Right atrium auricular region (tissue), 2 donors: ENCODE measurements around the gene DRC3. TPM values are rescaled to one million over a fixed set of nuclear protein-coding genes. Genes with fewer than 3 reads are reported as not detected.

Experiments used
- DNase-seq: peaks from one replicate; pipeline ENCODE4 v3.0.0-alpha.2; 2019; ENCODE audit warnings: low spot score
- H3K27ac ChIP-seq, 2 donors: fragments of 200-600 bp; sonication (generic); 1 replicate in 1 of 2; 2 replicates in 1 of 2; pipeline ENCODE4 v1.5.1; 2016 to 2019
- H3K27me3 ChIP-seq, 2 donors: fragments of 200-600 bp; sonication (generic); one replicate each; pipeline versions ENCODE4 v1.5.1 to v1.6.0; 2017 to 2019
- H3K36me3 ChIP-seq: fragments of 200-600 bp; sonication (generic); one replicate; pipeline ENCODE4 v1.5.1; 2016
- H3K4me1 ChIP-seq, 2 donors: fragments of 200-600 bp; sonication (generic); one replicate each; pipeline versions ENCODE4 v1.5.1 to v1.6.0; 2017 to 2019
- H3K4me3 ChIP-seq, 2 donors: fragments of 200-600 bp; sonication (generic); 1 replicate in 1 of 2; 2 replicates in 1 of 2; pipeline ENCODE4 v1.5.1; 2017 to 2019; ENCODE audit warnings: mild to moderate bottlenecking in 1 of 2, moderate library complexity in 1 of 2
- H3K9me3 ChIP-seq, 2 donors: fragments of 200-600 bp; sonication (generic); one replicate each; pipeline ENCODE4 v1.5.1; 2019
- total RNA-seq, 2 donors: library from RNA; depleted of rRNA; stranded (reverse); fragments of >200 nt; gene quantifications; one replicate each; pipeline ENCODE4 v1.1.0, GENCODE V29; 2016
- TF ChIP-seq, protein P1 (sequence below), 2 donors: fragments of 200-600 bp; sonication (generic); IDR thresholded peaks; one replicate each; pipeline ENCODE4 v1.5.1; 2019; ENCODE audit warnings: antibody characterized with exemption in 2 of 2

Gene DRC3
- total RNA-seq, 2 donors from 2014 or later, result 0.94 to 1.7 TPM

DNA sequence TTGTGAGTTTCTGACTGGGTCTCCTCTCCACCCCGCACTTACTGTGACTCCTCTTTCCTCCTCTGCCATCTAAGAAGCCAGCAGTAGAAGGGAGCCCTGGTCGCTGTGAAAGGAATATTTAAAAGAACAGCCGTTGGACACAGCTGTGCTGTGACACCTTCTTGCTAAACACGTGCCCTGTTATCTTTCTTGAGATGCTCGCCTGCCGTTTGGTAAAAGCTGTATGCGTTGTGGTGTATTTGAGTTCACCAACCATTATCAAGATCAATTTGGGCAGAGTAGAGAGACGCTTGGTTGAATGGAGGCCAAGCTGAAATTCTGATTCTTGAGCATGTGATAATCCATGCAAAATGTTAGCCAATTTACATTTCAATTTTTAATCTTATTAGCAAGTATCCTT lies 70.3 kb downstream of the DRC3 start:
- H3K4me3 ChIP-seq, result no peak overlapping the region
- TF ChIP-seq, protein P1, sequence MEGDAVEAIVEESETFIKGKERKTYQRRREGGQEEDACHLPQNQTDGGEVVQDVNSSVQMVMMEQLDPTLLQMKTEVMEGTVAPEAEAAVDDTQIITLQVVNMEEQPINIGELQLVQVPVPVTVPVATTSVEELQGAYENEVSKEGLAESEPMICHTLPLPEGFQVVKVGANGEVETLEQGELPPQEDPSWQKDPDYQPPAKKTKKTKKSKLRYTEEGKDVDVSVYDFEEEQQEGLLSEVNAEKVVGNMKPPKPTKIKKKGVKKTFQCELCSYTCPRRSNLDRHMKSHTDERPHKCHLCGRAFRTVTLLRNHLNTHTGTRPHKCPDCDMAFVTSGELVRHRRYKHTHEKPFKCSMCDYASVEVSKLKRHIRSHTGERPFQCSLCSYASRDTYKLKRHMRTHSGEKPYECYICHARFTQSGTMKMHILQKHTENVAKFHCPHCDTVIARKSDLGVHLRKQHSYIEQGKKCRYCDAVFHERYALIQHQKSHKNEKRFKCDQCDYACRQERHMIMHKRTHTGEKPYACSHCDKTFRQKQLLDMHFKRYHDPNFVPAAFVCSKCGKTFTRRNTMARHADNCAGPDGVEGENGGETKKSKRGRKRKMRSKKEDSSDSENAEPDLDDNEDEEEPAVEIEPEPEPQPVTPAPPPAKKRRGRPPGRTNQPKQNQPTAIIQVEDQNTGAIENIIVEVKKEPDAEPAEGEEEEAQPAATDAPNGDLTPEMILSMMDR (IDR thresholded peaks at IDR 0.05), result no peak
- no peaks in the 10 kb centered on the region for H3K27me3 ChIP-seq
- H3K4me1 ChIP-seq, result peaks cover 0 to 29% of the 10 kb centered on the region in 2 donors
- H3K27ac ChIP-seq, result no peak overlapping the region
- no peaks in the 10 kb centered on the region for H3K9me3 ChIP-seq
- no peak for DNase-seq
- H3K36me3 ChIP-seq, result peaks cover 12% of the 10 kb centered on the region

DNA sequence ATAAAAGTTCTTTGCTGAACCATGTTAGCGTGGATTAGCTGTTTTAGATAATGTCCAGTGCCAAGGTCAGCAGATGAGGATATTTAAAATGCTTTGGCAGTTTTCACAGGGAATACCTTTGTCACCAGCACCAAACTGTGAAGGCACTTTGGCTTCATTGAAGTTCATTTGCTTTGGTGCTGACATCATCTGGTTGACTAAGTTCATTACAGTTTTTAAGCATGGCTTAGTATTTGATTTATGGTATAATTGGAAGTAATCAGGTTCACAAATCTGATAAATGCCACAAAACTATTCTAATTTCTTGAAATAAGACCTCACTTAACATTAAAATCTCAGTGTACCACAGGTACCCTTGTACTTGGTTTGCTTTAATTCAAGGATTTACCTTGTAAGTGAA lies 70.8 kb downstream of the DRC3 start:
- Histone ChIP-seq H3K4me3 (no peak overlapping the region), H3K9me3 (no peaks in the 10 kb centered on the region), H3K27ac (no peak overlapping the region), H3K36me3 (peaks cover 12% of the 10 kb centered on the region), H3K4me1 (peaks cover 0 to 24% of the 10 kb centered on the region in 2 donors), H3K27me3 (no peaks in the 10 kb centered on the region)
- no peak for DNase-seq
- TF ChIP-seq, protein P1 (IDR thresholded peaks at IDR 0.05), result peak in 1 of 2 donors; percentile 45

DNA sequence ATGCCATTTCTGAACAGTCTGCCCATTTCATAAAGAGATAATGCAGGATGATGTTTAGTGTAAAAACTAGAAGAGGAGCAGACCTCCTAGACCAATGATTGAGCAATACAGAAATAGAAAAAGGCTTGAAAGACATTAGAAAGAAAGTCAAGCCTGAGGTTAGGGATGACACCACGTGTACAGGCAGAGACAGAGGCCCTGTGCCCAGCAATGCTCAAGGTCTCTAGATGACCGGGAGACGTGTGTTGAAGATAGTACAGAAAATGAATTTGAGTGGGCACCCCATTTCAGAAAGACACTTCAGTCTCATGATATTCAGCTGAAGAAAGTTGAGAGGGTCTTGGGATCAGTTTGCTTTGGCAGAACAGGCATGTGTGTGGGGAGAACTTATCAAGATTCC lies 71.9 kb downstream of the DRC3 start:
- Histone ChIP-seq H3K9me3 (no peaks in the 10 kb centered on the region), H3K4me1 (peaks cover 0 to 22% of the 10 kb centered on the region in 2 donors), H3K27me3 (no peaks in the 10 kb centered on the region), H3K27ac (no peak overlapping the region), H3K4me3 (no peak overlapping the region), H3K36me3 (peaks cover 12% of the 10 kb centered on the region)
- TF ChIP-seq, protein P1 (IDR thresholded peaks at IDR 0.05), result no peak
- no peak for DNase-seq

DNA sequence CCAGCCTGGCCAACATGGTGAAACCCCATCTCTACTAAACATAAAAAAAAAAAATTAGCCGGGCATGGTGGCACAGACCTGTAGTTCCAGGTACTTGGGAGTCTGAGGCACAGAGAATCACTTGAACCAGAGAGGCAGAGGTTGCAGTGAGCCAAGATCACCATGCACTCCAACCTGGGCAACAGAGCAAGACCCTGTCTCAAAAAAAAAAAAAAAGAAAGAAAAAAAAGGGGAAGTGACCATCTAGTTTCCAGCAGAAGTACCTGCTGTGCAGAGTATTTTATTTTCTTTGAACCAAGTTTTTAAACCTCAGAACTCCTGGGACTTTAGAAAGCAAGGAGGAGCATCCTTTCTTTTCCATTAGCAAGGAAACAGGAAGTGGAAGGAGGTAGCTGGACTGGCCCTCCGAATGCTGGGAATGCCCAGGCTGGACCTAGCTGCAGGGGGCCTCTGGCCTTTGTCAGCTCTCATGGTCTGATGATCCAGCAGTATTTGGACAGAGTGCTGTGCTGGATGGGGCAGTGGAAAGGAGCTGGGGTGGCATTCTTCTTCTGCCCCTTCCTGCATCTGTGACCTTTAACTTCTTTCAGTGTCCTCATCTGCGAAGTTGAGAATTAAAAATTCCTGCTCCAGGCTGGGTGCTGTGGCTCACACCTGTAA lies 73.2 kb downstream of the DRC3 start:
- no peak overlapping the region for H3K4me3 ChIP-seq
- no peaks in the 10 kb centered on the region for H3K9me3 ChIP-seq
- TF ChIP-seq, protein P1 (IDR thresholded peaks at IDR 0.05), result no peak
- peaks cover 12% of the 10 kb centered on the region for H3K36me3 ChIP-seq
- no peak overlapping the region for H3K27ac ChIP-seq
- H3K4me1 ChIP-seq, result peaks cover 0 to 12% of the 10 kb centered on the region in 2 donors
- H3K27me3 ChIP-seq, result no peaks in the 10 kb centered on the region
- DNase-seq, result no peak

DNA sequence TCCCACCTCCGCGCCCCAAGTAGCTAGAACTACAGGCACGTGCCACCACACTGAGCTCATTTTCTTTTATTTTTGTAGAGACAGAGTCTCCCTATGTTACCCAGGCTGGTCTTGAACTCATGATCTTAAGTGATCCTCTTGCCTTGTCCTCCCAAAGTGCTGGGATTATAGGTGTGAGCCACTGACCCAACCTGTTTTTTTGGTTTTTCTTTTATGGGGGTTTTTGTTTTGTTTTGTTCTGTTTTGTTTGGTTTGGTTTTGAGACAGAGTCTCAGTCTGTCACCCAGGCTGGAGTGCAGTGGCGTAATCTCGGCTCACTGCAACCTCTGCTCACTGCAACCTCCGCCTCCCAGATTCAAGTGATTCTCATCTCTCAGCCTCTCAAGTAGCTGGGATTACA lies 82.9 kb downstream of the DRC3 start:
- no peak for DNase-seq
- TF ChIP-seq, protein P1 (IDR thresholded peaks at IDR 0.05), result no peak
- H3K9me3 ChIP-seq, result no peaks in the 10 kb centered on the region
- no peaks in the 10 kb centered on the region for H3K27me3 ChIP-seq
- no peaks in the 10 kb centered on the region for H3K4me1 ChIP-seq
- no peak overlapping the region for H3K27ac ChIP-seq
- no peak overlapping the region for H3K4me3 ChIP-seq
- H3K36me3 ChIP-seq, result peaks cover 32% of the 10 kb centered on the region

DNA sequence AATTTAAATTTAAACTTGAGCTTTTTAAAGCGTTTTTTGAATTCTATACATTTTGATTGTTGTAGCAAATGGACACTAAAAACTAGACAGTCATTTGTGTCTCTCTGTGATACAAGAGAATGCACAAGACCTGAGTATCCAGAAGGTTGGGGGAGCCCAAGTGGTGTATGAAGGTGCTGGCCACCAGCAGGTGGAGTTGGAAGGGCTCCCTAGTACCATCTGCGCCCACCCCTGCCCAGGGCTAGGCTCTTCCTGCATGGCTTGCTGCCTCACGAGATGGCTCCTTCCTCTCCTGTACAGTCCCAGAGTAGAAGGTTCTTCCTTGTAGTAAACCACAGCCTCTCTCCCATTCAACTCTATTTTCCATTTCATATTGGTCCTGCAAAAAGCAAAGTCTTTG lies 83.6 kb downstream of the DRC3 start:
- Histone ChIP-seq H3K4me3 (no peak overlapping the region), H3K36me3 (peaks cover 38% of the 10 kb centered on the region), H3K27me3 (no peaks in the 10 kb centered on the region), H3K4me1 (no peaks in the 10 kb centered on the region), H3K9me3 (no peaks in the 10 kb centered on the region), H3K27ac (no peak overlapping the region)
- TF ChIP-seq, protein P1 (IDR thresholded peaks at IDR 0.05), result no peak
- no peak for DNase-seq
